WTC11 (cell line): ENCODE data around the gene DRC1.

Experiments
- AFF4 ChIP-seq: sonication (generic); formaldehyde crosslinking; IDR thresholded peaks from 2 replicates; pipeline ENCODE4 v1.8.1; 2023; ENCODE audit warnings: mild to moderate bottlenecking, missing genetic modification reagents, borderline replicate concordance
- CTCF ChIP-seq: fragments of 200-600 bp; IDR thresholded peaks from 2 replicates; pipeline ENCODE4 v1.8.0; 2022; ENCODE audit warnings: antibody characterized with exemption
- NFYB ChIP-seq: sonication (generic); formaldehyde crosslinking; conservative IDR thresholded peaks from 2 replicates; pipeline ENCODE4 v1.8.0; 2022; ENCODE audit warnings: low read depth, missing genetic modification reagents
- STAT6 ChIP-seq: sonication (generic); formaldehyde crosslinking; conservative IDR thresholded peaks from 2 replicates; pipeline ENCODE4 v1.8.1; 2023; ENCODE audit warnings: mild to moderate bottlenecking, low read depth, missing genetic modification reagents, moderate library complexity
- USF1 ChIP-seq: sonication (generic); formaldehyde crosslinking; IDR thresholded peaks from 2 replicates; pipeline ENCODE4 v1.8.0; 2022; ENCODE audit warnings: mild to moderate bottlenecking, missing genetic modification reagents

GRCh38 chr2:26457695-26458364, 56.1 kb downstream of the DRC1 start:
- TF ChIP-seq NFYB (CRISPR knock-in tag) (no peak), STAT6 (CRISPR knock-in tag) (no peak), AFF4 (CRISPR knock-in tag) (no peak), USF1 (no peak), CTCF (no peak)
